HG02678 (cell line): ENCODE data around the gene KICS2.
"Not testable (repeated sequence)": the region's sequence is repeated elsewhere in the genome, so short reads cannot be mapped to it uniquely, and the experiment has no call there.

Experiments
- ATAC-seq: cut with Tn5 transposase; IDR thresholded peaks from one replicate; pipeline ENCODE4 v1.9.1; 2021; ENCODE audit warnings: mild to moderate bottlenecking, moderate library complexity; ENCODE audit not compliant: unreplicated experiment

Gene KICS2

DNA sequence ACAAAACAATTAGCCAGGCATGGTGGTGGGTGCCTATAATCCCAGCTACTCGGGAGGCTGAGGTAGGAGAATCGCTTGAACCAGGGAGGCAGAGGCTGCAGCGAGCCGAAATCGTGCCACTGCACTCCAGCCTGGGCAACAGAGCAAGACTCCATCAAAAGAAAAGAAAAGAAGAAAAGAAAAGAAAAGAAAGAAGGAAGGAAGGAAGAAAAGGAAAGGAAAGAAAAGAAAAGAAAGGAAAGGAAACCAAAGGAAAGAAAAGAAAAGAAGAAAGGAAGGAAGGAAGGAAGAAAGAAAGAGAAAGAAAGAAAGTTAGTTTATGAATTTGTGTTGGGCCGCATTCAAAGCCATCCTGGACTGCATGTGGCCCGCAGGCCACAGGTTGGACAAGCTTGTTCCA lies 4.5 kb downstream of the KICS2 start:
- ATAC-seq, result not testable (repeated sequence)

DNA sequence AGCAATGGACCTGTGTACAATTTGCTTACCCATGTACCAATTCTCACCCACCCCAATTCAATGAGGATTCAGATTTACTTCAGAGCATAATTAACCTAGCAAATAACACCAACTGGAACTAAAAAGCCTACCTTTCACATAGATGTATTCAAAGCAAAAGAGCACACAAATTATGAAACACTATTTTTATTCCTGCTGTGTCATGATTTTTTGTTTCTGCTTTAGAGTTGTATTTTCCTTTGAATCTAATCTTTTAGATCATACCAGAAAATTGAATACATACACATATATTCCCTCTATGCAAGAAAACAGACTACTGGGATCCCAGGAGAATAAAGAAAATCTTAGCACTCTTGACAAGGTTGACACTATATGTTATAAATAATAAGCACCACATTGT lies 5.9 kb downstream of the KICS2 start:
- no peak for ATAC-seq

DNA sequence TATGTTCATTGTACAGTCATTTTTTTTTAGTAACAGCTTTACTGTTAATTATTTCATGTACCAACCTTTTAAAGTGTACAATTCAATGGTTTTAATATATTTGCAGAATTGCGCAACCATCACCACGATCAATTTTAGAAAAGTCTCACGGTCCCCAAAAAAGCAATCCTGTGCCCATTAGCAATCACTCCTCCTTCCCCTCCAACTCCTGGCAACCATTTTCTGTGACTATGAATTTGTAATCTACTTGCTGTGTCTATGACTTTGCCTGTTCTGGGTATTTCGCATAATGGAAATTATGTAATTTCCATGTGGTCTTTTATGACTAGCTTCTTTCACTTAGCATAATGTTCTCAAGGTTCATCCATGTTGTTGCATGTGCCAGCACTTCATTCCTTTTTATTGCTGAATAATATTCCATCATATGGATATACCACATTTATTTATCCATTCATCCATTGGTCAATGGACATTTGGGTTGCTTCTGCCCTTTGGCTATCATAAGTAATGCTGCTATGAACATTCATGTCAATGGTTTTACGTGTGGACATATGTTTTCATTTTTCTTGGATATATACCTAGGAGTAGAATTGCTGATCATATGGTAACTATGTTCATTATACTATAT lies 9.9 kb downstream of the KICS2 start:
- ATAC-seq, result no peak

DNA sequence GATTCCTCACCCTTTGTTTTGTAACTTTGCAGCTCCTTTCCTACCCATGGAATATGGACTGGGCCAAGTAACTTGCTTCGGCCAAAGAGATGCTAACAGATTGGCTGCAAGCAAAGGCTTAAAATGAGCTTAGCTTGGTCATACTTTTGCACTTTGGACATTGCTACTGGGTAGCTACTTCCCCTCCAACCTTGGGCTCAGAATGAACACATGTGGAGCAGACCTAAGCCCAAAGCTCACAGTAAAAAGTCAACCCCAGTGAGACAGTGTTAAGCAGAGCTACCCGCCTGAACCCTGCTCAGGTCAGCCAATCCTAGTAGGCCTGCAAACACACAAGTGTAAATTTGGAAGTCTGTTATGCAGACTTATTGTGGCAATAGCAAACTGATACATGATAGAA lies 14.6 kb downstream of the KICS2 start:
- no peak for ATAC-seq

GRCh38 chr12:64205542-64205941 lies 16.6 kb downstream of the KICS2 start:
- ATAC-seq, result no peak

- no peak for ATAC-seq
These were observed 18.3 kb downstream of the KICS2 start for GRCh38 chr12:64203775-64204174.

DNA sequence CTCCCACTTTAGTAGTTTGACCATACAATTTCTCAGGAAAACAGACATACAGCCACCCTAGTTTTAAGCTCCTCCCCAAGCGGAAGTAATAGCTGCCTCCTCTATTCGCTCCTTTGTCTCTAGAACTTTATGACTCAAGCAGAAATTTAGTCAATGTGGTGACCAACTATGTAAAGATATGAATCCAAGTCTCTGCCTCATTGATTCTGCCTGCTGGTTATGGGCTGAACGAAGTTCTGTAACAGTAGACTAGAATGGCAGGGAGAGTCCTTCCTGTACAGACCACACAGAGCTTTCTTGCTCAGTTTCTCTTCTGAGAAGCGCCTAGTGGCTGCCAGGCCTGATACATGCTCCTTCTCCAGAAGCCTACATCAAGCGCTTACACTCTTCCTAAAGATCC lies 19.1 kb downstream of the KICS2 start:
- ATAC-seq, result no peak

- not testable (repeated sequence) for ATAC-seq
These were observed 26.3 kb downstream of the KICS2 start for GRCh38 chr12:64195841-64196240.

- no peak for ATAC-seq
These were observed 27.6 kb downstream of the KICS2 start for GRCh38 chr12:64194333-64195149.

DNA sequence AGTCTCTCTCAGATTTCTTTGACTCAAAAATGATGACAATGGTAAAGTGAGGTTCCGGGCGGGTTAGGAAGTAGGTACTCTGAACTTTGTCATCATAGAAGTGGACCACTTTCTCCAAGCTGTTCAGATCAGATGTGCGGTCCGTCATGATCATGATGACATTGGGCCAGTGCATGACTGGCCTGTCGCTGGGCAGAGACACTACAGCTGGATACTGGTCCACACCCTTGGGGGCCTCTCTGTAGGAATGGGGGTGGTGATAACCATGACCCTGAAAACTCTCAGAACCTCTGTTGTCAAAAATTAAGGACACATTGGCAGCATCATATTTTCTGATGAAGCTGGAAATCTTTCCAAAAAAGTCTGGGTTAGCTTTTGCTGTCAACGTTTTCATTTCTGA lies 28.2 kb downstream of the KICS2 start:
- no peak for ATAC-seq

- ATAC-seq, result peak; percentile 91
These were observed 29.3 kb downstream of the KICS2 start for GRCh38 chr12:64192644-64193444.

DNA sequence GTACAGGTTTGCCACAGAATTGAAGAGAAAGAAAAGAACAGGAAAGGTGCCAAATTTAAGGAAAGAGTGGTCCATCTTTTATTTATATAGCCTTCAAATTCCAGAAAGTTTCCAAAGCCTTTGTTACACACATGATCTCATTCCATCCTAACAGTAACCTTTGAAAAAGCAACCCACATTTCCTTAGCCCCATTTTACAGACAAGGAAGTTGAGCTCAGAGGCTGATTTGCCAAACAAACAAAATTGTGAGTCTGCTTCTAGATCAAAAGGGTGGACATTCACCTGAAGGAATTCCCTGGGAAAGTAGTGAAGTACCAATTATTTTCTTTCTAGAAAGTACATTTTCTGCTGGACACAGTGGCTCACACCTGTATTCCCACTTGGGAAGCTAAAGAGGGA lies 32.0 kb downstream of the KICS2 start:
- no peak for ATAC-seq

DNA sequence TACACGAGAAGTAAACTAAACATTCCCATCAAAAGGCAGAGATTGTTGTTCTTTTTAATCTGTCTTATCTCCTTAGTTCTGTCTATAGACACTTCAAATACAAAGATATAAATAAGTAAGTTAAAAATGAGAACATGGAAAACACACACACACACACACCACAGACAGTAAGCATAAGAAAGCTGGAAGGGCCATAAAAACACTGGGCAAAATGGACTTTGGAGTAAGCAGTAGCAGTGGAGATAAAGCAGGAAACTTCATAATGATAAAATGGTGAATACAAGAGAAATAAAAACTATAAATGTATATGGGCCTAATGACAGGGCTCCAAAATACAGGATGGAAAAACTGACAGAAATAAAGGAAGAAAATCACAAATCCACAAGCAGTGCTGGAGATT lies 32.6 kb downstream of the KICS2 start:
- ATAC-seq, result no peak

GRCh38 chr12:64187794-64188193 lies 34.3 kb downstream of the KICS2 start:
- no peak for ATAC-seq

- ATAC-seq, result no peak
These were observed 34.7 kb downstream of the KICS2 start for GRCh38 chr12:64187370-64187769.

GRCh38 chr12:64186789-64187188 lies 35.3 kb downstream of the KICS2 start:
- ATAC-seq, result peak; percentile 66

DNA sequence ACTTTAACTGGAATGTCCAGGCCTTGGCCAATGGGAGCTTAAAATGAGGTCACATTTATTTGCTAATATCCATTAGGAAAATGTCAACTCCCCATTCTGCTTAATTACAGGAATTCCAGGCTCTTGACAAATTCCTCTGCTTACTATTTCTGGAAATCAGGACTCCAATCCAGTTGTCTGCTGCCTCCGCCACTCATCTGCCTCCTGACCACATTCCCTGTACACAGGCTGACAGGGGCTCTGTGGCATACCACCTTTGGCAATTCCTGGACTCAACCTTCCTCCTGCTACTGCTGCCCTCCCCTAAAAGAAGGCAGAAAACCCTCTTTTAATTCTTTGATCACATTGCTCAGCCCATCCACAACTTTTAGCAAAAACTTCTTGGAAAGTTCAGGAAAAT lies 37.9 kb downstream of the KICS2 start:
- ATAC-seq, result no peak

- no peak for ATAC-seq
These were observed 40.4 kb downstream of the KICS2 start for GRCh38 chr12:64181430-64182291.

DNA sequence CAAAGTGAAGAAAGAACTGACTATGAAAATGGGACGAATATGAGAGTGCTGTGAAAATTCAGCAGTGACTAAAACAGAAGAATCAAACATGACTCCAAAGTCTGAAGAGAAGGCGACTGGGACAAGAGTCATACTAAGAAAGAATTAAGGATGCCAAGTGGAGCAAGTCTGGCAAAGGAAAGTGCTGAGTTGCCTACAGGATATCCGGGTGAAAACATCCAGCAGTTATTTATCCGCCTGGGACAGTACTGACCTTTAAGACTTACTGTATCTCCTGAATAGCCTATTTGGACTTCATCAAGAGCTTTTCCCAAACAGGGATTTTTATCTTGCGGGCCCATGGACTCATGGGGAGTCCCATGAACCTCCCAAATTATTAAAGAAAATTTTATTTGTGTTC lies 41.1 kb downstream of the KICS2 start:
- no peak for ATAC-seq

GRCh38 chr12:64178122-64178521 lies 44.0 kb downstream of the KICS2 start:
- ATAC-seq, result no peak

DNA sequence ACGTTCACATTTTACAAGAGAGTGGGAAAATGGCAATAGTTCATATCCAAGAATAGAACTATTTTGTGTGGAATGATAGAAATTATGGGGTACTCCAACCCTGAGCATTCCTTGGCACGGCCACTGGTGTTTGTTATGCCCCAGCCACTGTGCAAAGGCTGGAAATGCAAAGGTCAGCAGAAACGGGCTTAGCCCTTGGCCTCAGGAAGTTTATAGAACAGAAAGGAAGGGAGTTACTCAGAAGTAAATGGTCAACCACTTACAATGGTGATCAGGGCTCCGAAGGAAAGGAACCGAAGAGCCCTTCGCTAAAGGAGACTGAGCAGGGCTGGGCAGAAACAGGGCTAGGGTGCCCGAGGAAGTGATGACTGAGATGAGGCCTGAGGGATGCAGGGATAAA lies 45.1 kb downstream of the KICS2 start:
- no peak for ATAC-seq
